IPS-15b (cell line): ENCODE measurements around the gene MAPRE2.

Source experiments
- H3K27me3 ChIP-seq: one replicate; pipeline ENCODE4 v1.6.1; 2013; ENCODE audit warnings: low read length; ENCODE audit not compliant: control insufficient read depth, insufficient read depth
- H3K36me3 ChIP-seq: one replicate; pipeline ENCODE4 v1.6.1; 2013; ENCODE audit warnings: low read length; ENCODE audit not compliant: control insufficient read depth, insufficient read depth
- H3K4me1 ChIP-seq: one replicate; pipeline ENCODE4 v1.6.1; 2013; ENCODE audit warnings: mild to moderate bottlenecking, low read length; ENCODE audit not compliant: control insufficient read depth, insufficient read depth
- H3K4me3 ChIP-seq: one replicate; pipeline ENCODE4 v1.5.1; 2013; ENCODE audit warnings: low read depth, low read length
- H3K9ac ChIP-seq: one replicate; pipeline ENCODE4 v1.6.1; 2013; ENCODE audit warnings: low read depth, mild to moderate bottlenecking, low read length
- H3K9me3 ChIP-seq: one replicate; pipeline ENCODE4 v1.6.1; 2013; ENCODE audit warnings: mild to moderate bottlenecking, low read length; ENCODE audit not compliant: control insufficient read depth, insufficient read depth

The MAPRE2 gene

DNA sequence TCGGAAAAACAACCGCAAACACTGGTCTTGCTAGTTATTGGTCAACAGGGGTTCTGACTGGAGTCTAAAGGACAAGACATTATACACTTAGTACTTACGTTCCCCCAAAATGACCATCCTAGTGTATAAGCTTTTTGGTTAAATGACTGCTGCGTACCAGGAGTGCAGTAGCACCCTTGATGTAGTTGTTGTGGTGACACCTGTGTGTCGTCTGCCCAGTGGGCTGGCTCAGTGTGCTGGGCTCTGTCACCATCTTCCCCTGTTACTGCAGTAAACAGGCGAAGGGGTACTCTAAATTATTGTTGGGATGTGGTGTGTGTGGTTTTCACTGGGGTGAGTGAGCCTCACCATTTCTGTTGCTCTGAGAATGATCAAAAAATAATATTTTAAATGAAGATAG, 76.2 kb downstream of the MAPRE2 start:
- Histone ChIP-seq H3K27me3 (no peaks in the 10 kb centered on the region), H3K9me3 (no peaks in the 10 kb centered on the region), H3K9ac (no peak overlapping the region), H3K4me1 (no peaks in the 10 kb centered on the region), H3K36me3 (no peaks in the 10 kb centered on the region), H3K4me3 (no peak overlapping the region)

DNA sequence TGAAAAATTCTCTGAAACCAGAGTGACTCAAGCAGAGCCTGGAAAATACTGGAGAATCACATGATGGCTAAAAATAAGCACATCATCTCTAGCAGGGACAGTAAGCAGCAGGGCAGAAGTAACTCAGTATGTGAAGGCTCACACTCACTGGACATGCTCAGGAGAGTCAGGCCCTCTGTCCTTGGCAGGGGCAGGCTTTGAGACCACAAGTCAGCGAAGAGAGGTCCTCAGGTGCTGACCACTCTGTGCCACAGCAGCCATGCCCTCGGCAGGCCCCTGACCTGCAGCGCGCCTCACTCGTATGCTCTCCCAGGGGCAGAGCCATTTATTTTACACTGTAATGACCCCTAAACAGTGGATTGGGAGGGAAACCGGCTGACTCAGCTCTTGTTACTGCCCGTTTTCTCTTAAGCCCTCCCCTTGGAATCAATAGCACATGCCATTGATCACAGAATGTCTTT, 76.8 kb downstream of the MAPRE2 start:
- no peak overlapping the region for H3K4me3 ChIP-seq

GRCh38 chr18:35118641-35119040, 77.4 kb downstream of the MAPRE2 start:
- Histone ChIP-seq H3K4me3 (no peak overlapping the region), H3K9ac (no peak overlapping the region), H3K9me3 (no peaks in the 10 kb centered on the region), H3K27me3 (no peaks in the 10 kb centered on the region), H3K4me1 (peaks cover 3% of the 10 kb centered on the region), H3K36me3 (no peaks in the 10 kb centered on the region)

More for the DNA sequence above, 76.8 kb downstream of the MAPRE2 start:
- Histone ChIP-seq H3K9me3 (no peaks in the 10 kb centered on the region), H3K9ac (no peak overlapping the region), H3K27me3 (no peaks in the 10 kb centered on the region), H3K36me3 (no peaks in the 10 kb centered on the region), H3K4me1 (peaks cover 3% of the 10 kb centered on the region)

DNA sequence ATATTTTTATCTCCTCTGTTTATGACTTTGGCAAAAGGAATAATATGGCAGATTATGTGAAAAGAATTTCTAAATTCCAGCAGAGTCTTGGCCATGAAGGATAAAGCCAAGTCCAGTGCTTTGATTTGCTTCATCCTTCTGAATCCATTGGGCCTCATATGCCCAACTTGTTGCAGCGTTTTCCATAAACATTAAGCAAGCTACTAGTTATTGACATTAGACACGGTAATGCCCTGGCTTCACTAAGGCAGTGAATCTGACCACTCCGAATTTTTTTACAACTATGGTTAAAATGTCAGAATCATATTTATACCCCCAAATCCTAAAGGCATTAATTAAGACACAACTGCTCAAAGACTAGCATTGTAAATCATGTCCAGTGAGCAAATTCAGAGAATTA, 79.8 kb downstream of the MAPRE2 start:
- Histone ChIP-seq H3K9ac (no peak overlapping the region), H3K36me3 (no peaks in the 10 kb centered on the region), H3K9me3 (no peaks in the 10 kb centered on the region), H3K4me1 (peaks cover 3% of the 10 kb centered on the region), H3K27me3 (no peaks in the 10 kb centered on the region), H3K4me3 (no peak overlapping the region)

DNA sequence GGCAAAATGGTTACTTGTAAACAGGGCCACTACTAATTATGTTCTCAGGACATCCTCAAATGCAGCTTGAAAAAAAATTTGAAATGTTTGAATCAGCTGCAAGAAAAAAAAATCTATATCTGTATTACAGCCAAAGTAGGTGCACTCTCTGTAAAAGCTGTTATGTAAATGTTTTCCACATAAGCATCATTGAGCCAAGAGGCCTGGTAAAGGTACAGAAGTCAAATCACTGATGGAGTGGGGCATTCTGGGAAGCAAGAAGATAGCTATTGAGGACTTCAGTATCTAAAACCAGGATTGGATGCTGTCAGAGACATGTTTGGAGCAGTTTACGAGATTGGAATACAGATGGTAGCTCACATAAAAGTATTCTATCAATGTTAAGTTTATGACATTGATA, 80.3 kb downstream of the MAPRE2 start:
- no peaks in the 10 kb centered on the region for H3K9me3 ChIP-seq

DNA sequence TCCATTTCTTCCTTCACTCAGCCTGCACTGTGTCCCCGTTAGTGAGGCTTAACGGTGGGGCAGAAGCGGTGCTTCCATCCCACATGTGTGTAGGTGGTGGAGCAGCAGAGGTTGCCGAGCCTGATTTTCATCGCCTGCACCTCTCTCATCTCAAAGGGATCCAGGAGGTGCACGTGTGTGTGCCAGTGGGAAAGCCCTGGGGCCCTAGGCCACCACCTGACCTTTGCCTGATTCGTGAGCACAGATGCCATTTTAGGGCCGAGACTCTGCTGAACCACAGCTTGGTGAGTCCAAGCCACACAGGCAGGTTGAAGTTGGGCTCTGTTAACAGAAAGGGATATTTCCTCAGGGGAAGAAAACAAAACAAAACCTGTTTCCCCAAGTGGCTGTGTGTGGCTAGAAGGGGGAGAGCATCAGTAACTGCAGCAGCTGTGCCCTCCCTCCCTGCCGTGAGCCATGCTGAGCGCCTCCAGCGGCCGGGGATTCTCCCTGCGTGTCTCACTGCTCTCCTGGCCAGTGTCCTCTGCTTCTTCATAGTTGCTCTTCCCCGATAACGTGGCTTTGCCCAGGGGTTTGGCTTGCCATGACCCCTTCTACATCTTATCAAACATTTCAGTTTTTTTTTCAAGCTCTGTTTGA, 81.5 kb downstream of the MAPRE2 start:
- no peaks in the 10 kb centered on the region for H3K27me3 ChIP-seq
- H3K4me1 ChIP-seq, result peaks cover 3% of the 10 kb centered on the region

More for the DNA sequence above, 80.3 kb downstream of the MAPRE2 start:
- Histone ChIP-seq H3K27me3 (no peaks in the 10 kb centered on the region), H3K4me3 (no peak overlapping the region), H3K9ac (no peak overlapping the region), H3K36me3 (no peaks in the 10 kb centered on the region), H3K4me1 (peaks cover 3% of the 10 kb centered on the region)

GRCh38 chr18:35123811-35124210, 82.6 kb downstream of the MAPRE2 start:
- Histone ChIP-seq H3K9me3 (no peaks in the 10 kb centered on the region), H3K36me3 (no peaks in the 10 kb centered on the region), H3K9ac (no peak overlapping the region), H3K4me1 (peaks cover 3% of the 10 kb centered on the region), H3K27me3 (no peaks in the 10 kb centered on the region), H3K4me3 (no peak overlapping the region)

More for the DNA sequence above, 81.5 kb downstream of the MAPRE2 start:
- no peak overlapping the region for H3K9ac ChIP-seq
- H3K9me3 ChIP-seq, result no peaks in the 10 kb centered on the region
- no peak overlapping the region for H3K4me3 ChIP-seq
- H3K36me3 ChIP-seq, result no peaks in the 10 kb centered on the region

DNA sequence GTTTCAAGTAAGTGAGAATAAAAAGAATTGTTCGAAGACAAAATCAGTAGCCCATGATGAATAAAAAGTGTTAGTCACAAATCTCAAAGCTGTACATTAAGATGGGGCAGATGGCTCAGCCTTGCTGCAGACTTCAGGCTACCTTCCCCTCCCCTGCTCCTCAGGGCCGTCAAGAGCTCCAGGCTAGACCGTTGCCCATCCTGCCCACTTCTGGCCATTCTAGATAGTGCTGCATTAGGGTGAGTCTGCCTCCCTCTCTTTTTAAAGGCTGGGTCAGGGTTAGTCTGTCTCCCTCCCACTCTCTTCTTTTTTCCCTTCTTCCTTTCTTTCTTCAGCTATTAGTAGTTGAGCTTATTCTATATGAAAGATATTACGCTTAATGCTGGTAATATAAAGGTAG, 86.0 kb downstream of the MAPRE2 start:
- H3K4me3 ChIP-seq, result no peak overlapping the region
- H3K4me1 ChIP-seq, result peaks cover 3% of the 10 kb centered on the region
- H3K27me3 ChIP-seq, result no peaks in the 10 kb centered on the region
- no peak overlapping the region for H3K9ac ChIP-seq
- H3K36me3 ChIP-seq, result peaks cover 2% of the 10 kb centered on the region
- H3K9me3 ChIP-seq, result no peaks in the 10 kb centered on the region

DNA sequence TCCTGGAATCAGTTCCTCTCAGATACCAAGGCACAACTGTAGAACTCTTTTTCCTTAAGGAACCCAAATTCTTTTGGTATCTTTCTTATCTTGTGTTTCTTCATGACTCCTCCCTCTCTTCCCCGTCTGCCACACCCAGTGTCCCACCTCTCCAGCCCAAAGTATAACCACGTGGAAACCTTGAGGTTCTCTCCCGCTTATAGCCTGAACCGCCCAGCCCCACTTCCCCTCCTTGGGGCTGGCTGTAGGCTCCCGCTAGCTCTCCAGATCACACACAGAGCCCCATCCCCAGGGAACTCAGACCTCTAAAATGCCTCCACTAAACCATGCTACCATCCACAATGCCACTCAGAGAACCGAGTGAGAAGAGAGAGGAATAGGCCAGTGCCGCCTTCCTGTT, 87.5 kb downstream of the MAPRE2 start:
- Histone ChIP-seq H3K27me3 (no peaks in the 10 kb centered on the region), H3K9me3 (no peaks in the 10 kb centered on the region), H3K9ac (no peak overlapping the region), H3K36me3 (peaks cover 2% of the 10 kb centered on the region), H3K4me3 (no peak overlapping the region), H3K4me1 (no peaks in the 10 kb centered on the region)

DNA sequence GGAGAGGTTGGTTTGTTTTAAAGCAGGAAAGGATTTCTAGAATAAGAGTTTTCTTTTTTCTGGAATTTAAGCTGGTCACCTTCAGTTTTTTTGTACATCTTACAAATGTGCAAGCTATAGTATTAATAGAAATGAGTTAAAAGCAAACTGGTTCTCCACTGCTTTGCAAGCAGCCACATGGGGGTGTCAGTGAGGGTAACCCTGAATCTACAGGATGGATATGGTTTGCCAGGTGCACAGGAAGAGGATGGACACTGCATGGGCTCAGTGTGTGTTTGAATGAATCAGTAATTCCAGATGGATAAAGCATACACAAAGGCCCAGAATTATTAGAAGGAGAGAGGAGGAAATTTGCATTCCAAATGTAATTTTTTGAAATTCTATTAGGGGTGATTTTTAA, 89.0 kb downstream of the MAPRE2 start:
- Histone ChIP-seq H3K4me3 (no peak overlapping the region), H3K27me3 (no peaks in the 10 kb centered on the region), H3K9me3 (no peaks in the 10 kb centered on the region), H3K9ac (no peak overlapping the region), H3K36me3 (peaks cover 2% of the 10 kb centered on the region), H3K4me1 (no peaks in the 10 kb centered on the region)

- no peak overlapping the region for H3K4me3 ChIP-seq
- no peak overlapping the region for H3K9ac ChIP-seq
- H3K4me1 ChIP-seq, result no peaks in the 10 kb centered on the region
- no peaks in the 10 kb centered on the region for H3K27me3 ChIP-seq
- no peaks in the 10 kb centered on the region for H3K9me3 ChIP-seq
- H3K36me3 ChIP-seq, result peaks cover 2% of the 10 kb centered on the region
These were observed 90.3 kb downstream of the MAPRE2 start for GRCh38 chr18:35131387-35132020.
